HG03575 (cell line): ENCODE results near the gene SLC5A10.

Experiments
- ATAC-seq: cut with Tn5 transposase; IDR thresholded peaks from one replicate; pipeline ENCODE4 v1.9.1; 2021; ENCODE audit not compliant: unreplicated experiment, insufficient number of reproducible peaks, low FRiP score; ENCODE audit errors: extremely low read depth

SLC5A10 gene

DNA sequence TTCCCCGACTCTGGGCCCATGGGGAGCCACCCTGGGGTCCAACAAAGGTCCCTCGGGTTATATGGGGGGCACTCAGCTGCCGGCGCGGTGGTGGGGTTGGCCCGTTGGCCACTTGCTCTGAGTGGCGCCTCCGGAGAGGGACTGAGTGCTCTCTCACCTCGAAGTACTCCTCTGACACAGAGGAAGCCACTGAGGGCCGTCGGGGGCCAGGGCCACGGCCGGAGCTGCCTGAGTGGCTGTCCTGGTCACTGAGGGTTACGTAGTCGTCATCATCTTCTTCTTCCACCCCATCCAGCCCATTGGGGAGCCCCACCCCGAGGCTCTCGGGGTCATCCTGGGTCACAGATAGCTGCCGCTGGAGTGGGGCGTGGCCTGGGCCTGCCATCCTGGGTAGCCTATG lies 25.7 kb downstream of the SLC5A10 start:
- ATAC-seq, result no peak

DNA sequence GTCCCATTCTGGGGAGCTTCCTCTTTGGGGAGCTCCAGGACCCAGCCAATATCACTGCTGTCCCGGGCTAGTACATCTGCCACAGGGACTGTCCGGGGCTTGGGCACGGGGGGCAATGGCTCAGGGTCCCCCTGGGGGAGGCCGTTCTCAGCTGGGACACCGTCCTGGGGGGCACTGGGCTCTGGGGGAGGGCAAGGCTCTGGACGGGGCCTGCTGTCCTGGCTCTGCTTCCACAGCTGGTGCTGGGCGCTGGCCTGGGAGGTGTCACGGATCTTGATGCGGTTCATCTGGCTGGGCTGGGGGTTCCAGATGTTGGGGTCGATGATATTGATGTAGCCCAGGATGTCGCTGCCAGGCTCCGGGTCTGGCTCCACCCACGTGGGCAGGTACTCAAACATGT lies 26.1 kb downstream of the SLC5A10 start:
- no peak for ATAC-seq

DNA sequence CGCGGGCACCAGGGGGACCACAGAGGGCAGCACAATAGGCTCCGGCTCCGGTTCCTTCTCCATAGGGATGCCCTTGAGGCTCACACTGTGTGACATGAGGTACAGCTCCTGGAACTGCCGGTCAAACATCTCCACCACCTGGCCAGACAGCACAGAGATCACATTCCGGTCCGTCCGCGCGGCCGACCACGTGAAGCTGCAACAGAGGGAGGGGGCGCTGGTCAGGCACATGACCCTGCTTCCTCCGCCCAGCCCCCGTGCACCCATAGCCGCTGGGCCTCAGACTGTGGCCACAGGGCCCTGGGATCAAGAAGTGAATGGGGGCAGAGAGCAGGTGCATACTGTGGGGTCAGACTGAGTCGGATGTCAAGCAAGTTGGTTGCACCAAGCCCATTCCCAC lies 26.7 kb downstream of the SLC5A10 start:
- ATAC-seq, result no peak

GRCh38 chr17:18980682-18981334 lies 28.8 kb downstream of the SLC5A10 start:
- ATAC-seq, result no peak

GRCh38 chr17:18981335-18981641 lies 29.3 kb downstream of the SLC5A10 start:
- ATAC-seq, result no peak

DNA sequence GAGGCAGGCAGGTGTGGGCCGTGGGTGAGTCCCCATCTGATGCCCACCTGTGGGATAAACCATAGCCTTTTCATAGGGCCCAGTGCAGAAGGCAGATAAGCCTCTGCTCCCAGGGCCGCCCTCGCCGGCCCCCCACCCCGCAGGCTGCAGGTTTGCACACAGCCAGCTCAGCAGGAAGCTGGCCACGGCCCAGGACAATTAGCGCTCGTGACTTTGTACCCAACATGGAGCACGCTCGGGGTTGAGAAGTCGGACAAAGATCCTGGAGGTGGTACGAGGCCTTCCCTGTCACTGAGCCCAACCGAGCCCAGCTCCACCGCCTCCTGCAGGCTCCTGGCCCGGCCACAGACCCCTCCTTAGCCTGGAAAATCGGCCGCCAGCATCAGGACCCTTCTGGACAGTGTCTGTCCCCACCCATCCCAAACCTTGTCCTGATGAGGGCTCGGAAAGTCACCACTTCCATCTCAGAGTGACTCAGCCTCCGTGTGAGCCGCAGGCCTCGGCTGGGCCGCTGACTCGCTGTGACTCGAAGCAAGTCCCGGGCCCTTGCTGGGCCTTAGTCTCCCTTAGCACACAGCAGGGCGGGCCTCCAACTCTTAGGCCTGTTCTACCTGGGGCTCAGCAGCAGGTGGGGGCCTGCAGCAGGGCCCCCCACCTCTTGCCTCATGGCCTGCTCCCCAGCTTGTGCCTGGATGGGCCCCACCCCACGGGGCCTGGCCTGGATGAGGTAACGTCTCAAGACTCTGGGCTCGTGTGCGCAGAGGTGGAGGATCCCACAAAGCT lies 29.9 kb downstream of the SLC5A10 start:
- no peak for ATAC-seq

GRCh38 chr17:18984273-18985114 lies 32.5 kb downstream of the SLC5A10 start:
- ATAC-seq, result no peak

DNA sequence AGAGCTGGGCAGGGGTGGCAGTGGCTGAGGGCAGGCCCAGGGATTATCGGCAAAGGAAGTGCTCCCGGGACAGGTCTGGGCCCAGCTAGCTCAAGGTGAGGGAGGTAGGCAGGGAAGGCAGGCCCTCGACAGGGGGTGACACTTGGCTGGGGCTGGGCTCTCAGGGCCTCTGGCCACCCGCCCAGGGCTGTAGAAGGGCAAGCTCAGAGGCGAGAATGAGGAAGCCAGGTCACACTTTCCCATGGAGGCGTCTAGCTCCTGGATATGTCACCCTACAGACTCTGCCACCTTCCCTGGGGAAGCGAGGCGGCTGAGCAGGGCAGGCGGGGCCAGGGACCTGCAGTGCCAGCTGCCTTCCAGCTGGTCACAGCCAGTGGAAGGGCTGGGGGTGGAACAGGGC lies 33.5 kb downstream of the SLC5A10 start:
- no peak for ATAC-seq

DNA sequence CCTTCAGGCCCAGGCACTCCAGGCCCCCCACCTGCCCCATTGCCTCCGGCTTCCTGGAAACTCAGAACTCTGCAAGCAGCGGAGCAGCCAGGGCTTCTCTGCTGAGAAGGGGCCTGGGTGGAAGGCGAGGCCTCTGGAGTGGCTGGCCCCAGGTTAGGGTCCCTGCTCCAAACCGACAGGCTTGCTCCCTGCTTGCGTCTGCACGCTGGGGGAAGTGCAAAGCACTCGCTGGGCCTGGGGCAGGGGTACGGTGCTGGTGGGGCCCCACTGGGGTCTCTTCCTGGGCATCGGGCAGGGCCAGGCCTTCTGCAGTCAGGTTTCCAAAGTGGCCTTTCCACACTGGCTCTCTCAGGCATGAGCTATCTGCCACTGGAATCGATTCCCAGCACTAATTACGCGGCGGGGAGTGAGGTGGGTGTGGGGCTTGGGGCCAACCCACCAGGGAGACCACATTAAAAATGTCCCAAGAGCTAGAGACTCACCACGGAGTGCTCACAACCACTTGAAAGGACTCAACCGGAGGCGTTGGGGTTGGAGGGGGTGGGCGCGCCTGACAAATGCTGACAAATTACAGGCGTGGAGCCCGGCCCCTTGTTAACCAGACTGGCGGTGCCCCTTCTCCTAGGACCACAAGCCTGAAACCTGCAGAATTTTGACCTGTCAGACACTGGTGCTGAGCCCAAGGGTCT lies 34.7 kb downstream of the SLC5A10 start:
- no peak for ATAC-seq

- no peak for ATAC-seq
Measured at GRCh38 chr17:18987230-18987610, 35.3 kb downstream of the SLC5A10 start.

- no peak for ATAC-seq
Measured at GRCh38 chr17:18987862-18988545, 36.0 kb downstream of the SLC5A10 start.

DNA sequence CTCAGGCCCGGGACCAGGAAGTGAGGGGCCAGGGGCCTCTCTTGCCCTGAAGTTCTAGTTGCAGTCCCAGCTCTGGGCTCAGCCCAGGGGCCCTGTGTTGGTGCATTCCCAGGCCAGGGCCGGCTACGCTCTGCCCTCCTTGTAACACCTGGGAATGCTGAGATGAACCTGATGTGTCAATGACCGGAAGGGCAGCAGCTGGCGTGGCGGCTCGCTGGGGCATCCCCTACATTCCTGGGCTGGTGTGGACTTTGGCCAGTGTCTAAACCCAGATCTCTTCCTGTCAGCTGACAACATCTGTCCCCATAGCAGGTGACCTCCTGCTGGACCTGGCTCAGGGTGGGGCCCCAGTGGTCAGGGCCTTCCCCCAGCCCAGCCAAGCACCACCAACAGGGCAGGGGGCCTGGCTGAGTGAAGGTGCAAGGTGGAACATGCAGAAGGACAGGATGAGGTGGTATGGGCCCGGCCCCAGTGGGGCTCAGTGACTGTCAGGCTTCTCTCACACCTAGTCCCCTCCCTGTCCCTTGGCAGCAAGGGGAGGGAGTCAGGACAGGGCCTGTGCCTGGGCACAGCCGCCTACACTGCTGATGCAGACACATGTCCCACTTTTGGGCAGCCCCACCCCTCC lies 36.7 kb downstream of the SLC5A10 start:
- ATAC-seq, result no peak

DNA sequence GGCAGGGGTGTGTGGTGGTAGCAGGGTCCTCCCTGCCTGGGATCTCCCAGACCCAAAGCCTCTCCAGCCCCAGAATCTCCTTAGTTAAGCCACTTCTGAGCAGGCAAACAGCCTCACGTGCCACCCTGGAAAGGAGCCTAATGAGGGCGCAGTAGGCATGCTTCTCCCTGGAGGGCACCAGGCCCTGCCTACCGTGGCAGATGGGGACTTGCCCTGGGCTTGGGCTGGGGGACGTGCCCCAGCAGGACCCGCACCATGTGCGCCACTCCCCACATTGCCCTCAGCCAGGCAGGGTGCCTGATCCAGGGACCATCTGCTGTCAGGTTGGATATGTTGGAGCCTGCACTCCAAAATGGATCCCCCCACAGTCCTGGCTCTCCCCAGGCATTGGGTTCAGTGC lies 38.4 kb downstream of the SLC5A10 start:
- ATAC-seq, result no peak

DNA sequence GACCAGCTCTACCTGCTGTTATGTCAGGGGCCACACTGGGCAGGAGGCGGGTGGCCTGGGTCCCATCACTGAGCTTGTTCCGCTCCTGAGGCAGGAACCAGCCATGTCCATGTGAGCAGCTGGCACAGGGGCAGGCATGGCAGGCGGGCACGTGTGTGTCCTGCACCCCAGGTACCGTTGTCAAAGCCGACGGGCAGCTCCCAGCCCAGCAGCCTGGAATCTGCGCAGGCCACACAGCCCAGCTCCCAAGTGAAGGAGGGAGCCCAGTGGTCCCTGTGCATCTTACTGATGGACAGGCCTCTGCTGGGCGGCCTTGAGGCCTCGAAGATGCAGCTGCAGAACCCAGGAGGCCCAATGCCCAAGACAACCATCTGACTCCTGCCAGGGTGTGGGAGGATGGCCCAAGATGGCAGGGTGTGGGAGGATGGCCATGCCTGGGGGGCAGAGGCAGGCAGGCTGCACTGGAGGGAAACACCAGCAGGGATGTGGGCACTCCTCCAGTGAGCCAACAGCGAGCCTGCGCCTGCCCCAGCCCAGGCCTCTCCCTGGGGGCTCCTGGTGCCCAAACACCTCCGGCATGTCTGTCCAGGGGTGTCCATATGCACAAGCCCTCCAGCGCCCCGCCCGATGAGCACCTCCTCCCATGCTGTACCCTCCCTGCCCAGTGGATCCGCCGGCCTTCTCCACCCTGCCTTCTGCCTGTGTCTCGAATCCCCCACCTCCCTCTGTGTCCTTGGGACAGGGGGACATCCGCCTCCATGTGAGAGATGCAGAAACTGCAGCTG lies 39.8 kb downstream of the SLC5A10 start:
- no peak for ATAC-seq

GRCh38 chr17:18992454-18993130 lies 40.6 kb downstream of the SLC5A10 start:
- no peak for ATAC-seq

DNA sequence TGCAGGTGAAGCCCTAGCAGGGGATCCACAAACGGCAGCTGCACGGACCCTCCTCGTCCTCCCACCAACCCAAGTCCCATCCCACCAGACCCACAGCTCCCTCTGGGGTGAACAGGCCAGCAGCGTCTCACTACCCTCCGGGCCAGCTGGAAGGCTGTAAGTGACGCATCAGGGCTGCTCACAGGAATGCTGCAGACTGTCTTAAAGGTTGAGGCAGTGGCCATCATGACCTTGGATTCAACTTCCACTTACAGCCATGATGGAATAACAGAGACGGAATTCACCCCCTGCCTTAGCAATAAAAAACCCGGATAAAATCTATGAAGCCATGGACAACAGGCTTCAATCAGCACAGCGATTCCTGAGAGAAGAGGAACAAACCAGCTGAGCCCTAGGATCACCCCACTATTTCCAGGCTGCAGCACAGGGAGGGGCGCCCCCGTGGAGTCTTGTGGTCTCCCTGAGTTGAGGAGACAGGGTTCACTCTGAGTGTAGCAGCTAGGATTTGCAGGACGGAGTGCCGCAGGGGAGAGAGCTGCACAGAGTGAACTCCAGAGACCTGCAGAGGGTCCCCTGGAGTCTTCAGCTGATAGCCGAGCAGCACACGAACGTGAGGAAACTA lies 42.1 kb downstream of the SLC5A10 start:
- no peak for ATAC-seq

- no peak for ATAC-seq
Measured at GRCh38 chr17:18994631-18995030, 42.7 kb downstream of the SLC5A10 start.
